Panc1 (cell line): ENCODE measurements around the gene ENOX1.

Experiments used
- POLR2AphosphoS5 ChIP-seq: IDR thresholded peaks from 2 replicates; pipeline ENCODE4 v1.6.1; 2012; ENCODE audit warnings: mild to moderate bottlenecking, low read depth, low read length, moderate library complexity
- TCF7L2 ChIP-seq: IDR thresholded peaks from 2 replicates; pipeline ENCODE4 v1.6.1; 2011; ENCODE audit warnings: mild to moderate bottlenecking, low read depth, low read length, inconsistent platforms
- TF ChIP-seq, protein P1 (sequence below): fragments of 450-650 bp; IDR thresholded peaks from 2 replicates; pipeline ENCODE4 v1.5.1; 2017; ENCODE audit warnings: mild to moderate bottlenecking

DNA sequence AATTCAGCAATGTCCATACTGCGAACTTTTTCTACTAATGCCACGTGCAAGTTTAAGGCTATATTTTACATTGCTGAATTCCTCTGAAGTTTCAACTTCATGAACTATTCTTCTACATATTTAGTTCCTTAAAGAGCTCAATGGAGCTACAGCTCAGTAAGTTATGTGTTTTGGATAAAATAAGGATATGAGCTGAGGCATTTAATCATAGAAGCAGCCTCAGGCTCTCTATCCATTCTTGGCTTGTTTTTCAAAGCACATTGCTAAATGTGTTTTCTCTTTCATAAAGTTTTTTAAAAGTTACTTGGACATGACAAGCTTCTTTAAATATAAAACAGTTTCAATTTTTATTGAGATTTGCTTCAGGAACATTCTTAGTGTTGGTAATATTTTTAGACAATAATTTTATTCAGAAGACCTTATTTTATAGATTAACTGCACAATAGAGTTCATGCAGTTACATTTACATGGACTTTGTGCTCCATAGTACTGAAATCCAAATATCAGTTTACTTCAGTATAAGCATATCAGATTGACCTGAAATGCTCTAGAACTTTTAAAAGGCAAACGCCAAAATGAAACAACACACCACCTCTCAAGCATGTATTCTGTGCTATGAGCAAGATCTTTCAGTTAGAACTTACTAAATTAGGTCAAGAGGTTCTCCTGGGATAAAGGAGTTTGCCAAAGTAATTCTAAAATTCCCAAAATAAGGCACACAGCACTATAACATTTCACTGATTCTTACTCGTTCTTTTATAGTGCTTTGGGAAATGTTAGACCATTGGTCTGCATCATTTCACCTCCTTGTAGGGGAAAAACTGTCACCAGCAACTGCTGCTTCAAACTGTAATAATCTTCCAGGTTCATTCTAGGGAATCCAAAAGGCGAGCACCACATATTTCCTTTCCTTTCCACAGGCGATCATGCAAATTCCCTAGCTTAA is 275.5 kb downstream of the ENOX1 start:
- TF ChIP-seq, protein P1, sequence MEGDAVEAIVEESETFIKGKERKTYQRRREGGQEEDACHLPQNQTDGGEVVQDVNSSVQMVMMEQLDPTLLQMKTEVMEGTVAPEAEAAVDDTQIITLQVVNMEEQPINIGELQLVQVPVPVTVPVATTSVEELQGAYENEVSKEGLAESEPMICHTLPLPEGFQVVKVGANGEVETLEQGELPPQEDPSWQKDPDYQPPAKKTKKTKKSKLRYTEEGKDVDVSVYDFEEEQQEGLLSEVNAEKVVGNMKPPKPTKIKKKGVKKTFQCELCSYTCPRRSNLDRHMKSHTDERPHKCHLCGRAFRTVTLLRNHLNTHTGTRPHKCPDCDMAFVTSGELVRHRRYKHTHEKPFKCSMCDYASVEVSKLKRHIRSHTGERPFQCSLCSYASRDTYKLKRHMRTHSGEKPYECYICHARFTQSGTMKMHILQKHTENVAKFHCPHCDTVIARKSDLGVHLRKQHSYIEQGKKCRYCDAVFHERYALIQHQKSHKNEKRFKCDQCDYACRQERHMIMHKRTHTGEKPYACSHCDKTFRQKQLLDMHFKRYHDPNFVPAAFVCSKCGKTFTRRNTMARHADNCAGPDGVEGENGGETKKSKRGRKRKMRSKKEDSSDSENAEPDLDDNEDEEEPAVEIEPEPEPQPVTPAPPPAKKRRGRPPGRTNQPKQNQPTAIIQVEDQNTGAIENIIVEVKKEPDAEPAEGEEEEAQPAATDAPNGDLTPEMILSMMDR: no peak
- TF ChIP-seq POLR2AphosphoS5: no peak
- TF ChIP-seq TCF7L2: no peak
